Pons (tissue), 1 donor: Measurements from ENCODE around the gene NAV1.
A peak's percentile ranks its signal among the peaks of the same experiment; 100 is the strongest.
"Not testable (repeated sequence)": the region's sequence is repeated elsewhere in the genome, so short reads cannot be mapped to it uniquely, and the experiment has no call there.

ENCODE experiments used
- DNase-seq: peaks from one replicate; pipeline ENCODE4 v3.0.0-alpha.2; 2016; ENCODE audit warnings: low spot score

NAV1 gene, protein sequence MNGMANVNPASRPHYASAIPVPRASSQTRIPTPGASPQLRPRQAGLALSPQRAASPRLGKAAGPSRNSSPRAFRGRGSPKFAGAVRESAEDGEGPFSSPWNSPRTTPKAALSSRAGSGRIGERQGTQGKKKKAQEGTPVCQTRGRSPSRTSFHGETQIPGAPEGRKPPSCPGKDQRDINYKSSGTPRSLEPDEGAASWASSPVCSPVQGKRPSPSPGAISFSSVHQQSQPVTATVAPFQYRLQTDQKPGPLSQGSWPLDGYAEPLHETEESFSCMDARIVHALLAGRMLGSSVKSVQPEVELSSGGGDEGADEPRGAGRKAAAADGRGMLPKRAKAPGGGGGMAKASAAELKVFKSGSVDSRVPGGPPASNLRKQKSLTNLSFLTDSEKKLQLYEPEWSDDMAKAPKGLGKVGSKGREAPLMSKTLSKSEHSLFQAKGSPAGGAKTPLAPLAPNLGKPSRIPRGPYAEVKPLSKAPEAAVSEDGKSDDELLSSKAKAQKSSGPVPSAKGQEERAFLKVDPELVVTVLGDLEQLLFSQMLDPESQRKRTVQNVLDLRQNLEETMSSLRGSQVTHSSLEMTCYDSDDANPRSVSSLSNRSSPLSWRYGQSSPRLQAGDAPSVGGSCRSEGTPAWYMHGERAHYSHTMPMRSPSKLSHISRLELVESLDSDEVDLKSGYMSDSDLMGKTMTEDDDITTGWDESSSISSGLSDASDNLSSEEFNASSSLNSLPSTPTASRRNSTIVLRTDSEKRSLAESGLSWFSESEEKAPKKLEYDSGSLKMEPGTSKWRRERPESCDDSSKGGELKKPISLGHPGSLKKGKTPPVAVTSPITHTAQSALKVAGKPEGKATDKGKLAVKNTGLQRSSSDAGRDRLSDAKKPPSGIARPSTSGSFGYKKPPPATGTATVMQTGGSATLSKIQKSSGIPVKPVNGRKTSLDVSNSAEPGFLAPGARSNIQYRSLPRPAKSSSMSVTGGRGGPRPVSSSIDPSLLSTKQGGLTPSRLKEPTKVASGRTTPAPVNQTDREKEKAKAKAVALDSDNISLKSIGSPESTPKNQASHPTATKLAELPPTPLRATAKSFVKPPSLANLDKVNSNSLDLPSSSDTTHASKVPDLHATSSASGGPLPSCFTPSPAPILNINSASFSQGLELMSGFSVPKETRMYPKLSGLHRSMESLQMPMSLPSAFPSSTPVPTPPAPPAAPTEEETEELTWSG (N-terminal part only)

DNA sequence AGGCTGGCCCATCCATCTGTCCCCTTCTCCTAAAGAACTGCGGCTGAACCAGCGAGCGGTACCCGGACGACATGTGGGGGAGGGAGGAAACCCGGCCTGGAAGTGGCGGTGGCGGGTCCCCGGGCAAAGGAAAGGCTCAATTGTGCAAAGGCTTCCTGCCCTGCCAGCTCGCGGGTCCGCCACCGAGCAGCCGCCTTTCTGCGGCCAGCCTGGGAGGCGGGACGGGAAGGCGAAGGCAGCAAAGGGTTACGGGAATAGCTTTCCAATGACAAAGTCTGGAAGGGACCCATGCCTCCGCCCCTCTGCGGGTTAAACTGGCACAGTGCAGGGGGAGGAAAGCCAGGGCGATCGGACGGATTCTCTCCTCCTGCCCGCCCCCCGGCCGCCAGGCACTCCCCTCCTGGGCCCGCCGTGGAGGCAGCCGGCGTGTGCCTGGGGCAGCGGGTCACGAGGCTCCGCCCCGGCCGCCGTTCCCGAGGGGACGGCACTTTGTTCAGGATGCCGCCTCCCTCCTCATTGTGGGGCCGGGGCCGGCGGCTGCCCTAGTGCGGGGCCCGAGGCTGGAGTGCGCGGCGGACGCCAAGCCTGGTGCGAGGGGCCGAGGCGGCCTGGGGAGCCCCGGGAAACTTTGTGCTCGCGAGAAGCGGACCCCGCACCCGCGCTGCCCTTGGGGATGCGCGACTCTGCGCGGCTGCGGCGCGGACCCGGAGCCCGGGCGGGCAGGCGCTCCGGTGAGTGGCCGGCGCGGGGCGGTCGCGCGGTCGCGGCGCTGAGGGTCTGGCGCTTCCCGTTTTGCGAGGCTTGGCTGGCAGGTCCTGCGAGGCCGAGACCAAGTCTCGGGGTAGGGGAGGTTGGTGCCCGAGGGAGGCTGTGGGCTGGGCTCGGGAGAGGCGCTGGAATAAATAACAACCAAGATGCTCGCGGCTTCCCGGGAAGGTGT is at the start of gene NAV1:
Gene NAV1, plus strand, starts transcription at position 516 of the 940 bp plus-strand sequence. CDS start 83,758 bp downstream, outside the sequence.
- no peak for DNase-seq

DNA sequence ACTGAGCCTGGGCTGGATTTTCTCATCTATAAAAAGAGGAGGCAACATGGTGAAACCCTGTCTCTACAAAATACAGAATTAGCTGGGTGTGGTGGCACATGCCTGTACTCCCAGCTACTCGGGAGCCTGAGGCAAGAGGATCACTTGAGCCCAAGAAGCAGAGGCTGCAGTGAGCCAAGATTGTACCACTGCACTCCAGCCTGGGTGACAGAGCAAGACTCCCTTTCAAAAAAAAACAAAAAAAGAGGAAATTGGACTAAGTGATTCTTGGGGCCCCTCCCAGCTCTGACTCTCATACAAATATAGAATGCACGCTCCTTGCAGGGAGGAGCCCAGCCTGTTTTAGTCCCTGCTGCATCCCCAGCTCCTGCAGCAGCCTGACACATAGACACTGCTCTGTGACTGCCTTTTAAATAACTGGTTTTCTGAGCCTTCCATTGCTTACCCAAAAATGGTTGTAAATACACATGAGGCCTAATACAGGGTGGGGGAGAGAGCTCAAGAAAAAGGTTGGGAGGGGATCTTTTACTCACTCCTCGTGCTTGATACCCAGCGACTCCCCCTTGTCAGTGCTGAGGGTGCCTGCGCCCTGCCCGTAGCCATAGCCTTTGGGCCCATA is 49.2 kb upstream of the NAV1 start:
- DNase-seq: no peak

DNA sequence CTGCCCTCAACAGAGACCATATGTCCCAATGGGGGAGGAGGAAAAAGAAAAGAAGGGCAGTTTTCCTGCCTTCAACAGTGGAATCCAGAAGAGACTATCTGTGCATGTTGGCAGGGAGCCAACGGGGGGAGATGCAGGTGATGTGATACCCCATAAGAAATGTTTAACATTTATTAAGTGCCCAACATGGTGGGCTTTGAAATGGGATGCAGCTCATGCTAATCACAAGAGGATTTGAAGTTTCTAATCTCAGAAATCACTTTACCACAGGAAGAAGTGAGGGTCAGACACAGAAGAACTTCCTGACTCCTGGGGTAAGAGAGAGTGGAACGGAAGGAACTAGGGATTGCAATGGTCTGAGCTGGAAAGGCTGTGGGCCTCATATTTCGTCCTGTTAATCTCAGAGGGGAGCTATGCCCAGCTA is 48.2 kb upstream of the NAV1 start:
- DNase-seq: no peak

DNA sequence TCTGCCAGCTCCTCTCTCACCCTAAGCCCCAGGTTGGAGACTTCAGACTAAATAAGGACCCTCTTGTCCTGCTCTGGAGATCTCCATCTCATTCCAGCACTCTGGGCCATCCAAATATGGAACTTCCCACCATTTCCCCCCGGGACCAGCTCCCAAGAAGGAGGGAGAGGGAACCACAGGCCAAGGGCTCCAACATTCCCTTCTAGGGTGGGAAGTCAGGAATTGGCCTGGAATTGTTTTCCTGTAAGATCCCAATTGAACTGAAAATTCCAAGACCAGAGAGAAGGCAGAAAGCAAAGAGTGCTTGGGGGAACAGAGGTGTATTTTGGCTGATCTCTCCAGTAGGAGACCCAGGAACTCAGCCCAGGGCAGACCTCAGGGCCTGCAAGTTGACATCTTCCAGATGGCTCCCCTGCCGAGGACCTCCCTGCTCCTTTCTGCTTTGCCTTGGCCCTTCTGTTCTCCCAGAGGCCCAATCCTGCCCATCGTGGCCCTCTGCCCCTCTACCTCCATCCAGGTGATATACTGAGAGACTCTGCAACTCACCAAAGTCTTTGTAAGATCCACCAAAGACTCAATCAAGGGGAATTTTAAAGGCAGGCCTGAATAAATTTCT is 46.9 kb upstream of the NAV1 start:
- DNase-seq: no peak

DNA sequence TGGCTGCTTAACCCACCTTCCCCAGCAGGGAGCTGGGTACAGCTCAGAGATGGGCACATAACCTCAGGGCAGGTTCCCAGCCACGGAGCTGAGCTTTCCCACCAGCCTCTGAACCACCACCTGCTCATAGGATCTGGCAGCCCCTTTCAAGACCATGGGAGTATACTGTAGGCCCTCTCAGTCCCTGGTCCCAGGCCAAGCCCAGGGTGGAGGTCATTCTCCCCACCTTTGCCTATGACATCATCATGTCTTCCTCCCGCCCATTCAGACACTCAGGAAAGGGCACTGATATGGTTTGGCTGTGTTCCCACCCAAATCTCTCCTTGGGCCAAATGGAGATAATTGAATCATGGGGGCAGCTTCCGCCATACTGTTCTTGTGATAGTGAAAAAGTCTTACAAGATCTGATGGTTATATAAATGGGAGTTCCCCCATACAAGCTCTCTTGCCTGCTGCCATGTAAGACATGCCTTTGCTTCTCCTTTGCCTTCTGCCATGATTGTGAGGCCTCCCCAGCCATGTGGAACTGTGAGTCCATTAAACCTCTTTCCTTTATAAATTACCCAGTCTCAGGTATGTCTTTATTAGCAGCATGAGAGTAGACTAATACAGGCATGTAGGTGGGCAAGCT is 45.8 kb upstream of the NAV1 start:
- DNase-seq: not testable (repeated sequence)

DNA sequence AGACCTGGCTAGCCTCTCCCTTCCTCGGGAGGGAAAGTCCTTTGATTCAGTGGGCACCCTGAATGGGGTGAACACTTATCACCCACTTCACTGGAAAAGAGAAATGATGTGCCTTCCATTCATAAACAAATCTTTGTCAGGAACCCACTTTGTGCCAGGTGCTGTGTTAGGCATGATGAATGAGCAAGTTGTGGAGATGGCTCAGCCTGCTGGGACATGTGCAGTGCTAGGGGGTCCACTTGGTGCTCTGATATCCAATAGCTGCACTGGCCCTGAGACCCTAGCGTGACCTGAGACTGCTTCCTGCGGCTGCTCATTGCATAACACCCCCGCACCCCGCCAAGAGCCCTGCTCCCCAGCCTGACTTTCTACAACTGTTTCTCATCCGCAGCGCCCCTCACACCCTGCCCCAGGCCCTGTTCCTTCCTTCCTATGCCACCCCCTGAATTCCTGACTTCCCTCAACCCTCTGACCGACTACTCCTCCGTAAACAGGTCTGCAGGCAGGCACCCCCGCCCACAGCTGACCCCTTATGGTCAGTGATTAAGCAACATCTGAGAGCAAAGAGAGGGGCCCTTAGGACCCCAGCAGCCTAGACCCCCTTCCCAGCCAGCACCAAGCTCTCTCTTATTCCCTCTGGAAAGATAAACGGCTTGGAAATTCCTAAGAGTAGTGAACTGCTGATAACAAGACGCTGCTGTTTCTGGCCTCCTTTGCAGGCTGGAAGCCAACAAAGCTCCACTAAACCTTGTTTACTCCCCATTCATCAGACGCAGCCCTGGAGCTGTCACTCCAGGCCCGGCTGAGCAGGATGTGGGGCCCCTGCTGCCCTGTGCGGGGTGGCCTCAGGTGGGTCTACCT is 44.9 kb upstream of the NAV1 start:
- DNase-seq: no peak

DNA sequence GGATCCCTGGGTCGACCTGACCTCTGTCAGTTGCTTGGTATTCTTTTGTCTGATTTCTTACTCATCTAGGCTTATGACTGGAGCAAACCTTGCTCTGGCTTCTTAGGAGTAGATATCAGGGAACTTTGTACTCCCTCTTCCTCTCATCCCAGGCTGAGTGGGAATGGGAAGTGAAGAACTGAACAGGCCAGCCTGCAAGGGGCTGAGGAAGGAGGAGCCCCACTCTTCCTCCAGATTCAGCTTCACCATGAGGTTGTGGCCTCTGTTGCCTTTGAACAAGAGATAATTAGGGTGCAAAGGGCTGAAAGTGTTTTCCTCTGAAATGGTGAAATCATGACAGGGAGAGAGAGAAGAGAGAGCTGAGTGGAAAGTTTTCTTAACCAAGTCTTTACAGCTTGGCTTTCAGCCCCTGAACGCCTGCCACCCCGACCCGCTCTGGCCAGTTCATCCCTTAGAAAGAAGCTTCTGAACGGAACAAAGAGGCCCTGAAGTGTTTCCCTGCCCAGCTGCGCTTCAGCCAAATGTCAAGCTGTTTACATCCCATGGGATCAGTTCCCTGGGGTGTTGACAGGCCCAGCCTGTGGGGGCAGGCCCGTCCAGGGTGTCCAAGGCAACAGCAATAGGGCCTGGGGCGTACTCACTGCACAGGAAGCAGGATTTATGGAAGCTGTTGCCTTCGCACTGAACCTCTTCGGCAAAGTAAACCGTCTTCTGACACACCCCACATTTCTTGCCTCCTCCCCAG is 43.2 kb upstream of the NAV1 start:
- DNase-seq: peak; percentile 98

DNA sequence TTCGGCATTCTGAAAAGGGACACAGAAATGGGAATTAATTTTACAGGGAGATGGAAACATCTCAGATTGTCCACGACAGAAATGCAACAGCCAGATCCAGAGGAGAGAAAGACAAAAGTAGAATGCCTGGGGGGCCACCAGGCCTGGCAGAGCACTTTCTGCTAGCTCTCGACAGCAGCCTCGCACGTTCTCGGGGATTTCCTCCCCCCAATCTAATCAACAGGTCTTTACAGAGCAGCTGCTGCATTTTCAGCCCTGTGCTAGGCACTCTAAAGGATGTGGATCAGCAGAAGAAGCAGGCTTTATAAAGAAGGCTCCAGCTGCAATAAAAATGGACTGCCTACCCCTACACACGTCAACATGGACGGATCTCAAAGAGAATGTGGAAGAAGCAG is 42.6 kb upstream of the NAV1 start:
- DNase-seq: no peak

DNA sequence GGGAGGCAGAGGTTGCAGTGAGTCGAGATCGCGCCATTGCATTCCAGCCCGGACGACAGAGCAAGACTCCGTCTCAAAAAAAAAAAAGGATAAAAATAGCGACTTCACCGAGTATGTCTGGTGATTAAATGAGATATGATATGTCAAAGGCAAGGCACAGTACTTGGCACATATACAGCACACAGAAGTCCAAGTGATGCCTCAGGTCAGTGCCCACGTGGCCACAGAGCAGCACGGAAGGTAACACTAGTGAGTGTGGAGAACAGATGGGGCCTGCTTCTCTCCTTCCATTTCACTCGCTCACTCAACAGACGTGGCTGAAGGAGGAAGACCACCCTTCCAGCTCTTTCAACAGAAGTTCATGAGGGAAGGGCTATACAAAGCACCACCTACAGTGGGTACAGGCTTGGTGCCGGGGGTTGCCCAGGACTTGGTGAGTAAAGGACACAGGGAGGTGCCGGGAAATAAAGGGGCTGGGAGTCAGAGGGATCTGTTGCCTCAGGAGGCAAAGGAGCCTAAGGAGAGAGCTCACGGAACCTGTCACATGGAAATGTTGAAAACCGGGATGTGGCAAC is 40.9 kb upstream of the NAV1 start:
- no peak for DNase-seq

DNA sequence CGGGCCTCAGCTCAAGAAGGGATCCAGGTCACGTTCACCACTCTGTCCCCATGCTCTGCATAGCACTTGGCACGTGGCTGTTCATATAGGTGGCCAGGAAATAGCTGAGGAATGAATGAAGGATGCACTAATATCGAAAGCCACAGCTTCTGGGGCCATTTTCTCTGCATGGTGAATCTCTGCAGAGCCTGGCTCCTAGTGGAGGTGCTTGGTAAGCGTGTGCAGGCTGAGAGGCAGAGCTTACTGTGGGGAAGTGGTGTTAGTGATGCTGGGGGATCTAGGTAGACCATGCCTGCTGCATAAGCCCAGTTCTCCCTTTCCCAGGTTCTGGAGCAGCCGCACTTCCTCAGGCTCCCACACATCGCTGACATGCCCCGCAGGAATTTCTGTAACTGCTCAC is 40.3 kb upstream of the NAV1 start:
- no peak for DNase-seq

DNA sequence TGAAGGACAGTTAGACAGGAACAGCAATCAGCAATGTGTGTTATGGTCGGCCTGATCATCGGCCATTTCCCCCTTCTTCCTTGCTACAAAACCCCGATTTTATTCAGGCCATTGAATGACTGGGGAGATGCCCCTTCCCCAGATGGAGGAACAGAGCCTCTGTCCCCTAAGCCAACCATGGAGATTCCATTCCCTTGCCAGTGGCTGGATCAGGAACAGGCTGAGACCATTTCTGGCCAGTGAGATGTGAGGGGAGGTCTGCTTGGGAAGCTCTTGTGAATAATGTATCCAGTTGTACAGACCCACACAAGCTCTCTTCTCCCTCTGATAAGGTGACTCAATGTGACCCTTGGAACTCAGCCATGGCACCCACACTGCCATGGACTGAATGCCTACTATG is 39.7 kb upstream of the NAV1 start:
- DNase-seq: no peak

DNA sequence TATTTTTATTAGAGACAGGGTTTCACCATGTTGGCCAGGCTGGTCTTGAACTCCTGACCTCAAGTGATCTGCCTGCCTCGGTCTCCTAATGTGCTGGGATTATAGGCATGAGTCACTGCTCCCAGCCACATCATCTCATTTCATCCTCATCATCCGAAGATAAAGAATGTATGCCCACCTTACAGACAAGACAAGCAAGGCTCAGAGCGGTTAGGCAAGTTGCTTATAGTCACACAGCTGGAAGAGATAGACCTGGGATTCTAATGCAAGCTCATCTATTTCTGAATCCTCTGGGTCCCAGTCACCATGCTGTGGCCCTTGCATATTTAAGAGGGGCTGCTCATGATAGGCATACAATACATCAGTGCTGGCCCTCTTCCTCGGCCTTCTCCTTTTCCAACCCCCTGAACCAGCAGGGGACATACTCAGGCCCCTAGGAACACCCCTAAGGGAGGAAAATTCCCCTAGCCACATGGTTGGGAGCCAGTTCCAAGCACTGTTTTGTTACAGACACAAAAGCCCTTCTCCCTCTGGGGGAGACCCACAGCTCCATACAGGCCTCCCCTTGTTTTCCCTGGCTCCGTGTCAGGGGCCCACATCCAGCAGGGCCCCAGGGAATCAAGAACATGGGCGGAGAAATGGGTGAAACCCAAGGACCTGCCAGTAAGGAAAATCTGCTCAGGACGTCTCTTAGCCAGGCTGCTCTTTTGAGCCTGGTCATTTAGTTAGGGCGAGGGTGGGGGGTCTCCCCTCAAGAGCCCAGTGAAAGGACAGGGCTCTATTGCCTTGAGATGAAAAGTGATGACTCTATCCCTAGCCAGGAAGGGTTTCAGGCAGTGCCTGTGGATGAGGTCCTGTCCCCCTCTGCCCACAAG is 38.9 kb upstream of the NAV1 start:
- DNase-seq: peak; percentile 98

DNA sequence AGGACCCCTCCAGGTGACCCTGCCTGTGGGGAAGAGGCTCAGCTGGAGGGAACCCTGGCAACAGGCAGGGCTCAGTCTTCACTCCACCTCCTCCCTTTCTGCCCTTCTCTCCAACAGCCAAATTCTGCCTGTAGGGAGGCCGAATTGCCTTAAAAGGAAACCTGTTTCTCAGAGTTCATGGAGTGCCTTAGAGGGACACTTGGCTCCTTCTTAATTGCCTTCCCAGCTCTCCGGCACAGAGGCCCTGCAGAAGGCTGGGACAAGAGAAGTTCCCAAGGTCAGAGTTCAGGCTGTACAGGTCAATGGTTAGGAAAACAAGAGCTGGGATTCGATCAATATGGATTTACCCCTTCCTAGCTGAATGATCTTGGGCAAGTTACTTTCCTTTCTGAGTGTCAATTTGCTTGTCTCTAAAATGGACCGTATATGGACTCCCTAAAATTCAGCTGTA is 38.2 kb upstream of the NAV1 start:
- peak; percentile 73 for DNase-seq

DNA sequence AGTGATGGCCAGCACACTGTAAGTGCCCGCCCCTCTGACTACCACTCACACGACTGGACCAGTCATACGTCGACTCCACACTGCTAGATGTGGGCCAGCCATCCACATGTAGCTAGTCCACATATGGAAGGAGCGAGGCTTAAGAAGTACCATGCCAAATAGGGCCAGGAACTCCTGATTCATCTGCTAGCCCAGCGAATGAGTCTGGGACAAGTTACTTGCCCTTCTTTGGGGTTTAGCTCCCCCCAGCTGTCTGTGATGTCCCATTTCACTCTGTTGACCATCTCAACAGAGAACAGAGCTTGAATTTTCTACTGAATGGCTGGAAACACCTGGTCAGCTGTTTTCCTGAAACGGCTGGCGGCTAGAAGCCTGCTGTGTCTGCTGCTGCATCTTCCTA is 37.8 kb upstream of the NAV1 start:
- DNase-seq: no peak

DNA sequence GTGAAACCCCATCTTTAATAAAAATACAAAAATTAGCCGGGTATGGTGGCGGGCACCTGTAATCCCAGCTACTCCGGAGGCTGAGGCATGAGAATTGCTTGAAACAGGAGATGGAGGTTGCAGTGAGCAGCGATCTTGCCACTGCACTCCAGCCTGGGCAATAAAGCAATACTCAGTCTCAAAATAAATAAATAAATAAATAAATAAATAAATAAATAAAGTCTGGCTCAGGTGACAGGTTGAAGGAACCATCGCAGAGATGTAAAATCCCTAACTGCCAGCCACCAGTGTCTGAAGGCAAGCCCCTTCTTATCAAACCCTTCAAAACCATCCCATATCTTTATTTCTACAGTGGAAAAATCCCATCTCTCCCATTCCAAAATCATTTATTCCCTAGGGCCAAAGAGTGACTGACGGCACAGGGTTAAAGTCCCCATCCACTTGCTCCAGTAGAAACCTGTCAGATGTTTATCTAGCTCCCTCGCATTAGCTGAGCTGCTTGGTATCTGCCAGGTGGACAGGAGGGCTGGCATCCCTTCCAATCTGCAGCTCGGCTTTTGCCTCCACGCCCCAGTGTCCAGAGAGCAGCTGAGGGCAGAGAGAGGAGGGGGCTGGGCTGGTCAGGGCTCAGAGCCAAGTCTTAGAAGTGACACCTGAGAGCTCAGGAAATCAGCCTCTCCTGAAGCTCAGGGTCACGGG is 37.0 kb upstream of the NAV1 start:
- no peak for DNase-seq

DNA sequence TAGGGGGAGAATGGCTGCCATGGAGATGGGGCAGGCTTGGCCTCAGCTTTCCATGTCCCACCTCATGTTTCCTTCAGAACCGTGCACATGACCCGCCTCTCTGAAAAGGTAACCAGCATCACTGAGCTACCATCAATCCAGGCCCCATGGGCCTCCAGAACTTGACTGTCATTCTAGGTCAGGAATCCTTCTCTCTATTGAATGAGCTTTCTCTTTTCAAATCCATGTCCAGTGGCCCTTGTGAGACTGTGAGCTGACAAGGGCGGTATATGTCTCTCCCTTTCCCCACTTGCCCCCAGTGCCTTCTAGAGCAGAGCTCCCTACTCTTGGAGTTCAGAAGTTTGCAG is 36.4 kb upstream of the NAV1 start:
- DNase-seq: no peak
